ELF-1 (cell line): ENCODE measurements around the gene SLC4A2.
A peak's percentile ranks its signal among the peaks of the same experiment; 100 is the strongest.

ENCODE experiments used
- DNase-seq: peaks from one replicate; pipeline ENCODE4 v3.0.0-alpha.2; 2016; ENCODE audit warnings: low read depth, low spot score

Gene SLC4A2

GRCh38 chr7:151091431-151091830 lies 32.0 kb downstream of the SLC4A2 start:
- peak; percentile 82 for DNase-seq

GRCh38 chr7:151091988-151092387 lies 32.6 kb downstream of the SLC4A2 start:
- DNase-seq, result no peak

DNA sequence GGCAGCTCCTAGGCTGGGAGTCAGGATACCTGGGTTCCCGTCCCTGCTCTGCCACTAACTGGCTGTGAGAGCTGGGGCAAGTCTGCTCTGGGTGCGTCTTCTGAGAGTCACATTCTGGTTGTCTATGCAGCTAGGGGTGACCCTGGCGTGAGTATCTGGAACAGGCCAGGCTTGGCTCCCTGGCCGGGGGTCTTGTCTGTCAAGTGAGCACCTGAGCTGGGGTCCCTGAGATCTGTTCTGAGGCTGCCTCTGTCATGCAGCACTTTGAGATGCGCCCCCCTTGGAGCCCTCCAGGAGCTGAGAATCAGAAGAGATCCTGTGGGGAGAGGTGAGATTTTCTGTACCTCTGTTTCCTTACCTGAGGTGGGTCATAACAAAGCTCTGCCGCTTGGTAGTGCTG lies 34.4 kb downstream of the SLC4A2 start:
- DNase-seq, result no peak

GRCh38 chr7:151094675-151095074 lies 35.3 kb downstream of the SLC4A2 start:
- no peak for DNase-seq

DNA sequence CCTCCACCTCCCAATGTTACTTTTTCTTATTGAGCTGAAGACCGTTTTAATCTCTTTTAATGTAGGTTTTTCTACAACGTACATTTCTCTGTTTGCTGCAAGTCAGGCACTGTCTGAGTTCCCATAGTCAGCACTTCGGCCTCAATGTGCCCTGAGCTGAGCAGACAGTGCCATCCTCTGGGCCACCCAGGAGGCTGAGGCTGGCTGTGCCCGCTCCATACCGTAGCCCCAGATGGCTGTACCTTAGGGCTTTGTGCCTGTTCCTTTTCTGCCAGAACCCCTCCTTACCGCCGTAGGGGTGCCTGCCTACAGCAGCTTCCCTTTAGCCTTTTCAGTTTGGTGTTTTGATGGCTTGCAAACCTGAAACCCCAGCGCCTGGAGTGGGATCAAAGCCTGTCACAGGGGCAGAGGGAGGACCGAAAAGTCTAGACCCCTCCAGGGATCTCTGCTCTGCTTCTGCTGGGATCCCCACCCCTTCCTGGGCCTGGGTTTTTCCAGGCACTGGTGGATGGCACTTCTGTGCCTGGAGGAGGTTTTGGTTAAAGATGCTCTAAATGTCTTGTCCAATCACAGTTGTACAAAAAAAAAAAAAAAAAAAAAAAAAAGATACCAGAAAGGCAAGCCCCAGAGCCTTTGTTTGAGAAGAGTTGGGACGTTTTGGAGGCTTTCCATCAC lies 35.9 kb downstream of the SLC4A2 start:
- DNase-seq, result no peak

GRCh38 chr7:151095828-151096475 lies 36.6 kb downstream of the SLC4A2 start:
- no peak for DNase-seq

DNA sequence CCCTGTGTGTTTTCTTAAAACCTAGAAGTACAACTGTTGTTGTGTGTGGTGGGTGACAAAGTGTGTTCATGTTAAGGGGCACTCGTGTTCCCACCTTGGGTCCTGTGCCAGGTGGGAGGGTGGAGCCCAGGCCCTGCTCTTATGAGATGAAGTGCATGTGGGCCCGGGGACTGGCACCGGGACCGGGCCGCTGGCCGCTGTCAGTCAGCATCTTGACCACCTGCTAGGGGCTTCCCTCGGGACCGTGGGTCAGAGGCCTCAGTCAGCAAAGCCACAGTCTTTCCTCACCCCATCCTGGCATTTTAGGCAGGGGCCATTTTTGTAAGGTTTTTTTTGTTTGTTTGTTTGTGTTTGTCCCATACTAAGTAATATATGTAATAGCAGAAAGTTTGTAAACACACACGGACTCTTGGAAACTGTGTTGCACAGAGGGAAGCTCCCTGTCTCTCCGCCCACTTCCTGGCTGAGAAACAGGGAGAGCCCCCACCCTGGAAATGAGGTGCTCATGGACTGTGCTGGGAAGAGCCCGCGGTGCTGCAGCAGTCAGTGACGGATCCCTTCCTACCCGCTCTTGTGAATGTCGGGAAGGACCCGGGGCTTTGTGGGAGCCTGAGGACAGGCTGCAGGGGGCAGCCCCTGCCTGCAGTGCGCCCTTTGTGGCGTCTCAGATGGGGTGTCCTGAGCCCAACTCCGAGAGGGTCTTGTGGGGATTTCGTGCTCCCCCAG lies 40.3 kb downstream of the SLC4A2 start:
- DNase-seq, result no peak

- no peak for DNase-seq
Observed at GRCh38 chr7:151100921-151101320, 41.5 kb downstream of the SLC4A2 start.

GRCh38 chr7:151101621-151102396 lies 42.4 kb downstream of the SLC4A2 start:
- DNase-seq, result no peak

DNA sequence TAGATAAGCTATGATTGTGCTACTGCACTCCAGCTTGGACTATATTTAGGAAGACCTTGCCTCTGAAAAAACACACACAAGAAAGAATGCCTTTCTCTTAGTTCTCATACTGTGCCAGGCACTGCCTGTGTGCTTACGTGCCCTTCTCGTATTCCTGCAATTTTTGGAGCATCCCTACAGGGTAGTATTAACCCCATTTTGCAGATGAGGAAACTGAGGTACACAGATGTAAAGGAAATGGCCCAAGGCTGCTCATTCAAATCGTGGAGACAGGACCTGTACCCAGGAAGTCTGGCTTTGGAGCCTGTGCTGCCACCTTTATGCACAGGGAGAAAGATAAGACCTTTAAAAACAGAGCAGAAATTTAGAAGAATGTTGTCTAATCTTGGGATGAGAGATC lies 43.6 kb downstream of the SLC4A2 start:
- DNase-seq, result no peak

DNA sequence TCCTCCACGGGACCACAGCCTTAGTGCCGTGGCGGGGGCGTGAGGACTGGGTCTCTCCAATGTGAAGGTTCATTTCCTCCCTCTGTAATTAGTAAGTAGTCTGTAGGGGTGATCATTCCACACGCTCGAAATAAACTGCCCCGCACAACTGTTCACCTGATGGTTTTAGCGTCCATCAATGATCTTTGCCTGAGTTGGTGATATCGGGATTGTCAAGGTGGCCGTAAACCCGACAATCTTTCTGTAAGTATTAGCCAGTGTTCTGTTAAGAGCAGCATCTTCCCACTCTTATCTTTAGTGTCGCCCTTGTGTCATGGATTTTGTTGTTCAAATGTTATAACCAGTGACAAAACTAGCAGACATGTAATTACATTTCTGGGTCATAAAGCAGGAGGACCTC lies 44.6 kb downstream of the SLC4A2 start:
- no peak for DNase-seq

- DNase-seq, result peak; percentile 42
Observed at GRCh38 chr7:151104411-151105235, 45.2 kb downstream of the SLC4A2 start.

DNA sequence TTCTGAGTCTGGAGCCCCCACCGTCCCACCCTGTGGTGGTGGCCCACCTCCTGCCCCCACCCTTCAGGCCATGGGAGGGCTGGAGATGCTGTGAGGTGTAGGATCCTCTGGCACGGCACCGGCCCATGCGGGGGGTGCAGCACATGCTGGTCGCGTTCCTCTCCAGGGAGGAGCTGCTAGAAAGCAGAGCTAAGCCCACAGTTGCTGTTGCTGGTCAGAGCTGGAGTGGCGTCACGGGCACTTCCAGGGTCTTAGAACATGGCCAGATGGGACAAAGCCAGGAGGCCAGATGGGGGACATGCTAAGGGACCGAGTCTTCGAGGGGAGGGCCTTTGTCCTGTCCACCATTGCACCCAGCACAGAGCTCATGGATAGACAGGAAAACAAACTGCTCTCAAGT lies 48.5 kb downstream of the SLC4A2 start:
- no peak for DNase-seq

GRCh38 chr7:151109094-151110048 lies 50.0 kb downstream of the SLC4A2 start:
- DNase-seq, result peak; percentile 31

DNA sequence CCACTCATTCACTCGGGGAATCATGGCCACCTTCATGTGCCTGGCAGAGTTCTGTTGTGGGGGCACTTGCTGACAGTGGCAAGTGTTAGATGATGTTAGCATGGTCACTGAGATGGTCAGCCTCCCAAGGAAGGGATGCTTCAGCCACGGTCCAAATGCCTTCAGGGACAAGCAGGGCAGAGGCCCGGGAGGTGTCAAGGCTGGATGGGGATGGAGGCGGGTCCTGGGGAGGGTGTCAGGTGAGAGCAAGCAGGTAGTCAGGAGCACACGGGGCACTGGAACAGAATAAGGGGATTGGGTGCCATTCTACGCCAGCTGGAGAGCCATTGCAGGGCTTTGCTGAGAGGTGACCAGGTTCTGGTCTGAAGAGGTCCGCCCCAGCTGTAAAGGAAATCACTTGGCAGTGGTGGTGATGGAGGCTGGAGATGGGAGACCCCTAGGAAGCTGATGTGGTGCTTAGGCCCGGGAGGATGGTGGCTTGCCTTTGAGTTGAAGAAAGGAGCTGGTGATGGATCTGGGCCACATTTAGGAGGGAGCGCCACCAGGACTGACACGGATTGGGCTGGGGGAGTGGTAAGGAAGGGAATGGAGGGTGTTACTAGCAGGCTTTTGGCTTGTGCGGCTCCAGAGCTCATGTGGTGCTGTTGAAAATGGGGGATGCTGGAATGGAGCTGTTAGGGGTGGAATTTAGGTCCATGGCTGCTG lies 51.0 kb downstream of the SLC4A2 start:
- DNase-seq, result no peak

DNA sequence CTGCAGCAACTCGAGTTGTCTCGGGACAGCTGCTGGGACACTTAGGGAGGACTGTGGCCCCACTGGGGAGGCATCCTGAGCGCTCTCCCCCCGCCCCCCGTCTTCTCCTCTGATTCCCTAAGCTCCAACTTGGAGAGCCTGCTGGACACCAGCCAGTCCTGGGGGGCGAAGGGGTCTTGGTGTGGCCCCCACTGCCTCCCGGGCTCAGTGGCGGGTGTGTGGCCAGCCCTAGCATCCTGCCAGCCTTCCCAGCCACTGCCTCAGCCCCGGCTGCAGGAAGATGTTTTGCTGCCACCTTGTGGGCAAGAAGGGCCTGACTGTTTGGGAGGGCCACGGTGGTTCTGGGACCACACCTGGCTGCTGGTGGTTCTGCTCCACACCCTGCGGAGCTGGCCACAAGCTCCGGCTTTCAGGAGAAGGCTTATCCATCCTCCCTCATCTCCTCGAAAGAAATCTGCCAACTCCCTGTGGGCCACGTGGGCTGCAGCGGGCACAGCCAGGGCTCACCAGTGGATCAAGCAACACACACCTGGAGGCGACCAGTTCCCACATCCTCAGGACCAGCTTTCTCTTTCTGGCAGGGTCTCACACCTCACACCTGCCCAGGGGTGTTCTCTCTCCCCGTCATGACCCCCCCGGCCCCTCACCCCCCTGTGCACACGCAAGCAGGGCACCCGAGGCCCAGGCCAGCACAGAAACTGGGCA lies 51.7 kb downstream of the SLC4A2 start:
- DNase-seq, result peak; percentile 87

DNA sequence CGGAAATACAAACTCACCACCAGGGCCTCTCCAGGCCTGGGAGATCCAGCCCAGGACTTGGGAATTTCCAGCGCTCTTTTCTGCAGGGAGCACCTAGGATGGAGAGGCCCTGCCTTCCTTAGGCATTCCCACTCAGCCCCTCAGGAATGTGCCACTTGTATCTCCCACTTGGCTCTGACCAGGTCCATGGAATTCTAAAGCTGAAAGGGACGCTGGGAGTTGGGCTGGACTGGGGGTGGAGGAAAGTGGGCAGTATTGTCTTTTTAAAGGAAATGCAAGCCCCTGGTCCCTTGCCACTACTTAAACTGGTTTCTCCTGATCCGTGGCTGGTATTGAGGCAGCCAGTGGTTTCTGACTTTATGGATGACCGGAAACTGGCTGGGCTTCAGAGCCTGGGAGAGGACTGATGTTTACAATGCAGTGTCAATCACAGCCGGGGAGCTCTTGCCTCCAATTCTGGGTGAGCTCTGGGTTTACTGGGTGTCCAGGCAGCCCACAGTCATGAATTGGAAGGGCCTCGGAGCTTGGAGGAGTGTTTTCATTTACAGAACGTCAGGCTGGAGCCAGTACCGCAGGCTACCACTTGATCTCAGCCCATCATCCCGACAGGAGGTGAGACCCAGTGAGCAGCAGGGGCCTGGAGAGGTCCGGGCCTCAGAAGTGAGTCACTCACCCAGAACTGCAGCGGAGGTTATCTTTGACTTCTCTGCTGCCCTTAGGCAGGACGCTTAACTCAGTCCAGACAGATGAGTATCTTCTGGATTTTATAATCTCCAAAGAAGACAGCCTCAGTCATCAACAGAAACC lies 54.2 kb downstream of the SLC4A2 start:
- DNase-seq, result peak; percentile 89
